H9 (cell line): Measurements from ENCODE around the gene ZDHHC17. TPM values are rescaled to one million over a fixed set of nuclear protein-coding genes. Genes with fewer than 3 reads are reported as not detected.

Experiments used
- DNase-seq: peaks from one replicate; pipeline ENCODE4 v3.0.0-alpha.2; 2017
- H2AFZ ChIP-seq: one replicate; pipeline ENCODE4 v1.6.1; 2013; ENCODE audit warnings: mild to moderate bottlenecking, low read length, control low read depth, moderate library complexity
- H2AK5ac ChIP-seq: 2 replicates; pipeline ENCODE4 v1.6.1; 2013; ENCODE audit warnings: low read length, control low read depth, mixed read lengths; ENCODE audit not compliant: insufficient read length
- H2BK120ac ChIP-seq: one replicate; pipeline ENCODE4 v1.6.1; 2013; ENCODE audit warnings: low read depth, mild to moderate bottlenecking, low read length, control low read depth, inconsistent platforms; ENCODE audit not compliant: poor library complexity, severe bottlenecking
- H2BK12ac ChIP-seq: 2 replicates; pipeline ENCODE4 v1.6.1; 2013; ENCODE audit warnings: low read length, control low read depth, mixed read lengths, low read depth; ENCODE audit not compliant: insufficient read length
- H2BK15ac ChIP-seq: 2 replicates; pipeline ENCODE4 v1.6.1; 2013; ENCODE audit warnings: low read depth, low read length, control low read depth
- H2BK20ac ChIP-seq: one replicate; pipeline ENCODE4 v1.6.1; 2013; ENCODE audit warnings: low read depth, mild to moderate bottlenecking, low read length, control low read depth, inconsistent platforms; ENCODE audit not compliant: poor library complexity, severe bottlenecking
- H2BK5ac ChIP-seq: 2 replicates; pipeline ENCODE4 v1.6.1; 2013; ENCODE audit warnings: low read length, control low read depth, mixed read lengths; ENCODE audit not compliant: insufficient read length
- H3K14ac ChIP-seq: 2 replicates; pipeline ENCODE4 v1.6.1; 2013; ENCODE audit warnings: low read length, control low read depth; ENCODE audit not compliant: insufficient read depth
- H3K18ac ChIP-seq: 2 replicates; pipeline ENCODE4 v1.6.1; 2013; ENCODE audit warnings: low read depth, mild to moderate bottlenecking, mixed read lengths, low read length, control low read depth; ENCODE audit not compliant: insufficient read length
- H3K23ac ChIP-seq: 2 replicates; pipeline ENCODE4 v1.6.1; 2013; ENCODE audit warnings: low read length, control low read depth, mixed read lengths, low read depth; ENCODE audit not compliant: insufficient read length
- H3K23me2 ChIP-seq: 2 replicates; pipeline ENCODE4 v1.6.1; 2013; ENCODE audit warnings: low read depth, mild to moderate bottlenecking, mixed read lengths, low read length, control low read depth; ENCODE audit not compliant: insufficient read length, poor library complexity, severe bottlenecking
- H3K27ac ChIP-seq: 2 replicates; pipeline ENCODE4 v1.5.1; 2013; ENCODE audit warnings: low read length, control low read depth, mixed read lengths, low read depth; ENCODE audit not compliant: insufficient read length
- H3K27me3 ChIP-seq: 2 replicates; pipeline ENCODE4 v1.6.1; 2013; ENCODE audit warnings: low read length, control low read depth, inconsistent platforms; ENCODE audit not compliant: insufficient read depth
- H3K4ac ChIP-seq: 2 replicates; pipeline ENCODE4 v1.6.1; 2013; ENCODE audit warnings: low read depth, mild to moderate bottlenecking, control low read depth, inconsistent platforms, low read length, moderate library complexity
- H3K4me1 ChIP-seq: 2 replicates; pipeline ENCODE4 v1.6.1; 2013; ENCODE audit warnings: low read length, control low read depth, inconsistent platforms; ENCODE audit not compliant: insufficient read depth
- H3K4me2 ChIP-seq: 2 replicates; pipeline ENCODE4 v1.6.1; 2013; ENCODE audit warnings: low read length, control low read depth, mixed read lengths; ENCODE audit not compliant: insufficient read length, insufficient read depth
- H3K56ac ChIP-seq: 2 replicates; pipeline ENCODE4 v1.6.1; 2013; ENCODE audit warnings: low read depth, mild to moderate bottlenecking, mixed read lengths, low read length, control low read depth; ENCODE audit not compliant: insufficient read length
- H3K79me1 ChIP-seq: 2 replicates; pipeline ENCODE4 v1.6.1; 2013; ENCODE audit warnings: low read depth, mild to moderate bottlenecking, moderate library complexity, low read length, control low read depth, inconsistent platforms; ENCODE audit not compliant: insufficient read depth, poor library complexity, severe bottlenecking
- H3K79me2 ChIP-seq: 2 replicates; pipeline ENCODE4 v1.6.1; 2013; ENCODE audit warnings: low read length, control low read depth, inconsistent platforms; ENCODE audit not compliant: insufficient read depth
- H3K9ac ChIP-seq: 2 replicates; pipeline ENCODE4 v1.6.1; 2013; ENCODE audit warnings: low read length, control low read depth, mixed read lengths; ENCODE audit not compliant: insufficient read length; ENCODE audit errors: extremely low read depth
- H3K9me3 ChIP-seq: one replicate; pipeline ENCODE4 v1.6.1; 2013; ENCODE audit warnings: low read depth, low read length, inconsistent platforms; ENCODE audit not compliant: control insufficient read depth
- H3T11ph ChIP-seq: one replicate; pipeline ENCODE4 v1.6.1; 2013; ENCODE audit warnings: mild to moderate bottlenecking, low read length, control low read depth, inconsistent platforms
- H4K20me1 ChIP-seq: one replicate; pipeline ENCODE4 v1.6.1; 2013; ENCODE audit not compliant: control insufficient read depth, insufficient read length, insufficient read depth
- H4K5ac ChIP-seq: 2 replicates; pipeline ENCODE4 v1.6.1; 2013; ENCODE audit warnings: low read depth, mild to moderate bottlenecking, mixed read lengths, low read length, control low read depth; ENCODE audit not compliant: insufficient read length
- H4K8ac ChIP-seq: replicated peaks from 2 replicates; pipeline ENCODE4 v1.6.1; 2013; ENCODE audit warnings: low read length, control low read depth, mixed read lengths, low read depth; ENCODE audit not compliant: insufficient read length
- H4K91ac ChIP-seq: 2 replicates; pipeline ENCODE4 v1.6.1; 2013; ENCODE audit warnings: low read depth, mild to moderate bottlenecking, moderate library complexity, mixed read lengths, low read length, control low read depth; ENCODE audit not compliant: insufficient read length
- H3K27ac Mint-ChIP-seq, 3 experiments: 2 replicates in 2 of 3; 3 replicates in 1 of 3; pipeline ENCODE4 v1.8.0; 2020 to 2021; ENCODE audit warnings: mixed read lengths in 3 of 3, mild to moderate bottlenecking in 1 of 3, moderate library complexity in 1 of 3
- H3K27me3 Mint-ChIP-seq: 2 replicates; pipeline ENCODE4 v1.8.0; 2021; ENCODE audit warnings: low read depth, mild to moderate bottlenecking, moderate library complexity, mixed read lengths
- H3K36me3 Mint-ChIP-seq, 3 experiments: 2 replicates in 2 of 3; 3 replicates in 1 of 3; pipeline ENCODE4 v1.8.0; 2020 to 2021; ENCODE audit warnings: low read depth in 3 of 3, mixed read lengths in 3 of 3; ENCODE audit not compliant: insufficient read depth in 1 of 3
- H3K4me1 Mint-ChIP-seq, 2 experiments: 2 replicates each; pipeline ENCODE4 v1.8.0; 2020; ENCODE audit warnings: mixed read lengths in 2 of 2
- H3K4me3 Mint-ChIP-seq, 2 experiments: 2 replicates in 1 of 2; 3 replicates in 1 of 2; pipeline ENCODE4 v1.8.0; 2020 to 2021; ENCODE audit warnings: mild to moderate bottlenecking in 2 of 2, mixed read lengths in 2 of 2, moderate library complexity in 1 of 2
- H3K9me3 Mint-ChIP-seq, 2 experiments: 2 replicates in 1 of 2; 3 replicates in 1 of 2; pipeline ENCODE4 v1.8.0; 2020; ENCODE audit warnings: mild to moderate bottlenecking in 2 of 2, mixed read lengths in 2 of 2, moderate library complexity in 1 of 2
- CTCF ChIP-seq: fragments of 200-600 bp; sonication (generic); conservative IDR thresholded peaks from 3 replicates; pipeline ENCODE4 v1.8.0; 2021; ENCODE audit warnings: antibody characterized with exemption, mild to moderate bottlenecking
- WGBS: extraction: QIAGEN DNeasy Blood & Tissue Kit; methylation state at CpG from one replicate; pipeline ENCODE4 v1.1.7; 2013; ENCODE audit warnings: missing lambda C conversion rate, low lambda C conversion rate, mixed read lengths; ENCODE audit not compliant: insufficient read length; ENCODE audit errors: extremely low coverage; 5-methylcytosine and 5-hydroxymethylcytosine counted together
- total RNA-seq: library from RNA; stranded (reverse); gene quantifications from 2 replicates; pipeline ENCODE4 v1.2.1, GENCODE V29; 2021

Gene ZDHHC17
- total RNA-seq, 1 experiment from 2014 or later = 32.6 TPM

DNA sequence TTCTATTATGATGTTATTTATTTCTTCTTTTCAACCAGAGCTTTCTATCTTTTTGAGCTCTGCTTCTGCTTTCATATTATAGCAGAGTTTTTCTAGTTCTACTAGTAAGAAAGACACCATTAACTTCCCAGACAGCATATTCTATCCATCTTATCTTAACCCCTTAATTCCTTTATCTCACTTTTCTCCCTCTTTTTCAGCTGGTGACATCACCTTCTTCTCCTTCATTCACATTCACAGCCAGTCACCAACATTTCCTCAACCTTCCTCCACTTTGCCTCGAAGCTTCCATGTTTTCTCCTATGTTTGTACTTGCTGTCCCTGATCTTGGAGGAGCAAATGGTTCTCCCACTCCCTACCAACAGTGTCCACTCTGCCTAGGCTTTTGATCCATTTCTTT, 118.5 kb downstream of the ZDHHC17 start:
- no peak overlapping the region for H4K5ac ChIP-seq
- H3K9ac ChIP-seq = no peak overlapping the region
- no peaks in the 10 kb centered on the region; the same call in 1 of the 2 replicates for H3K79me2 ChIP-seq
- H2BK20ac ChIP-seq = no peak overlapping the region
- no peaks in the 10 kb centered on the region for H3K9me3 ChIP-seq
- no peaks in the 10 kb centered on the region for H3K9me3 Mint-ChIP-seq
- WGBS = no CpG with 5 or more reads among the region's 1 CpG
- no peak overlapping the region for H3K4me3 Mint-ChIP-seq
- H3K4me2 ChIP-seq = no peak overlapping the region
- no peak overlapping the region for H3K27ac Mint-ChIP-seq
- no peak overlapping the region for H3K23ac ChIP-seq
- H3K79me1 ChIP-seq = no peaks in the 10 kb centered on the region
- H4K20me1 ChIP-seq = no peaks in the 10 kb centered on the region
- H2BK15ac ChIP-seq = no peak overlapping the region
- no peak overlapping the region for H2AK5ac ChIP-seq
- no peak overlapping the region for H3T11ph ChIP-seq
- H3K56ac ChIP-seq = no peak overlapping the region
- H2BK5ac ChIP-seq = no peak overlapping the region
- no peak overlapping the region for H4K91ac ChIP-seq
- no peak for TF ChIP-seq CTCF
- no peak for DNase-seq
- no peak overlapping the region for H4K8ac ChIP-seq
- peaks cover 4% of the 10 kb centered on the region for H3K27me3 Mint-ChIP-seq
- H3K36me3 Mint-ChIP-seq = no peaks in the 10 kb centered on the region
- no peaks in the 10 kb centered on the region for H3K27me3 ChIP-seq
- no peak overlapping the region for H3K4ac ChIP-seq
- H2BK120ac ChIP-seq = no peak overlapping the region
- no peak overlapping the region for H3K14ac ChIP-seq
- no peak overlapping the region for H3K18ac ChIP-seq
- H3K4me1 ChIP-seq = no peaks in the 10 kb centered on the region; the same call in 1 of the 2 replicates
- no peak overlapping the region for H2AFZ ChIP-seq
- peaks cover 4% of the 10 kb centered on the region for H3K23me2 ChIP-seq
- H3K27ac ChIP-seq = no peak overlapping the region
- H3K4me1 Mint-ChIP-seq = peaks cover 15 to 17% of the 10 kb centered on the region in 2 experiments
- H2BK12ac ChIP-seq = no peak overlapping the region
